Measurements from ENCODE around the gene METTL15.
"Not testable (repeated sequence)": the region's sequence is repeated elsewhere in the genome, so short reads cannot be mapped to it uniquely, and the experiment has no call there.

Gene METTL15

DNA sequence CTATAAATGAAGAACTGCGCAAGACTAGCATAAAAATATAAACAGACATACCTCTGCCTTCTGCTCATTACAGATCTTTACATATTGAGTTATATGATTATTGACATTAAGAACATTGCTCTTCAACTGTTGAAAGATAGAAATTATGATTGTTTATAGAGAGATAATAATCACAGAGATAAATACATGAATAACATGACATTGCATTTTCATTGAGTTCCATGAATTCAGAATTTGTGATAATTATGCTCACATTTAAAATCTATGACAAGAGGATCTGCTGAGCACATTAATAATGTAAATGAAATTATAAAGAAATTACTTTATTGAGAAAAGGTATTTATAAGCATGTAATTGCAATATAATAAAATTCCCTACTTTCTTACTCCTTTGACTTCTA, 25.1 kb upstream of the METTL15 start:
- Histone ChIP-seq H3K9ac (ENCODE audit: low read length) (no peak overlapping the region), H3K79me2 (ENCODE audit: low read length) (no peaks in the 10 kb centered on the region), H3K9me3 (ENCODE audit: insufficient read depth, low read length) (no peaks in the 10 kb centered on the region), H3K27me3 (ENCODE audit: low read depth, low read length) (no peaks in the 10 kb centered on the region), H3K4me1 (ENCODE audit: low read length) (no peaks in the 10 kb centered on the region), H4K20me1 (ENCODE audit: insufficient read depth, low read length) (no peaks in the 10 kb centered on the region), H3K27ac (ENCODE audit: low read length) (no peak overlapping the region), H3K4me3 (ENCODE audit: low read length) (no peak overlapping the region), H2AFZ (ENCODE audit: low read depth, low read length) (no peak overlapping the region), H3K4me2 (ENCODE audit: low read length) (no peak overlapping the region), H3K36me3 (replicated peaks; ENCODE audit: low read depth, low read length) (peaks cover 24% of the 10 kb centered on the region)
- no peak for TF ChIP-seq EZH2phosphoT487 (IDR thresholded peaks at IDR 0.05; ENCODE audit: low read depth)
- TF ChIP-seq, protein P1, sequence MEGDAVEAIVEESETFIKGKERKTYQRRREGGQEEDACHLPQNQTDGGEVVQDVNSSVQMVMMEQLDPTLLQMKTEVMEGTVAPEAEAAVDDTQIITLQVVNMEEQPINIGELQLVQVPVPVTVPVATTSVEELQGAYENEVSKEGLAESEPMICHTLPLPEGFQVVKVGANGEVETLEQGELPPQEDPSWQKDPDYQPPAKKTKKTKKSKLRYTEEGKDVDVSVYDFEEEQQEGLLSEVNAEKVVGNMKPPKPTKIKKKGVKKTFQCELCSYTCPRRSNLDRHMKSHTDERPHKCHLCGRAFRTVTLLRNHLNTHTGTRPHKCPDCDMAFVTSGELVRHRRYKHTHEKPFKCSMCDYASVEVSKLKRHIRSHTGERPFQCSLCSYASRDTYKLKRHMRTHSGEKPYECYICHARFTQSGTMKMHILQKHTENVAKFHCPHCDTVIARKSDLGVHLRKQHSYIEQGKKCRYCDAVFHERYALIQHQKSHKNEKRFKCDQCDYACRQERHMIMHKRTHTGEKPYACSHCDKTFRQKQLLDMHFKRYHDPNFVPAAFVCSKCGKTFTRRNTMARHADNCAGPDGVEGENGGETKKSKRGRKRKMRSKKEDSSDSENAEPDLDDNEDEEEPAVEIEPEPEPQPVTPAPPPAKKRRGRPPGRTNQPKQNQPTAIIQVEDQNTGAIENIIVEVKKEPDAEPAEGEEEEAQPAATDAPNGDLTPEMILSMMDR (IDR thresholded peaks at IDR 0.05; ENCODE audit: low read depth, low read length), result no peak

DNA sequence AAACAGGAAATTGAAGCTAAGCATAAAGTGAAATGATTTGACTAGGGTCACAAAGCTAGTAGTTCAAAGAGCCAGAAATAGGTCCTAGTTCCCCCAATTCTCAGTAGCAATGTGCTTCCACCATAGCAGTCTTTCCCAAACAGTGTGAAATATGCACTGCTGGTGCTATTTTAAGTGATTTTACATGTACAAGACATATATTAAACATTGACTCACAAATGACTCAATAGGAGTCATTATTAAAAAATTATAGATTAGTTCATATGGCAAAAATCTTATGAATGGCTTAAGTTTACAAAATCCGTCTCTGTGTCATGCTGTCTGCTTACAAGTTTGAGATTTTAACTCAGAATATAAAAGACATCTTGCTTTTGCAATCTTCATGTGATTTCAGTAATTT, 21.6 kb upstream of the METTL15 start:
- TF ChIP-seq, protein P1 (IDR thresholded peaks at IDR 0.05; ENCODE audit: low read depth, low read length), result no peak
- no peak for TF ChIP-seq EZH2phosphoT487 (IDR thresholded peaks at IDR 0.05; ENCODE audit: low read depth)
- H3K36me3 ChIP-seq (replicated peaks; ENCODE audit: low read depth, low read length), result peaks cover 12% of the 10 kb centered on the region
- no peak overlapping the region for H2AFZ ChIP-seq (ENCODE audit: low read depth, low read length)
- no peak overlapping the region for H3K4me2 ChIP-seq (ENCODE audit: low read length)
- no peak overlapping the region for H3K4me3 ChIP-seq (ENCODE audit: low read length)
- H3K4me1 ChIP-seq (ENCODE audit: low read length), result no peaks in the 10 kb centered on the region
- H3K79me2 ChIP-seq (ENCODE audit: low read length), result no peaks in the 10 kb centered on the region
- no peaks in the 10 kb centered on the region for H4K20me1 ChIP-seq (ENCODE audit: insufficient read depth, low read length)
- no peak overlapping the region for H3K27ac ChIP-seq (ENCODE audit: low read length)
- H3K9me3 ChIP-seq (ENCODE audit: insufficient read depth, low read length), result no peaks in the 10 kb centered on the region
- no peaks in the 10 kb centered on the region for H3K27me3 ChIP-seq (ENCODE audit: low read depth, low read length)
- H3K9ac ChIP-seq (ENCODE audit: low read length), result no peak overlapping the region

DNA sequence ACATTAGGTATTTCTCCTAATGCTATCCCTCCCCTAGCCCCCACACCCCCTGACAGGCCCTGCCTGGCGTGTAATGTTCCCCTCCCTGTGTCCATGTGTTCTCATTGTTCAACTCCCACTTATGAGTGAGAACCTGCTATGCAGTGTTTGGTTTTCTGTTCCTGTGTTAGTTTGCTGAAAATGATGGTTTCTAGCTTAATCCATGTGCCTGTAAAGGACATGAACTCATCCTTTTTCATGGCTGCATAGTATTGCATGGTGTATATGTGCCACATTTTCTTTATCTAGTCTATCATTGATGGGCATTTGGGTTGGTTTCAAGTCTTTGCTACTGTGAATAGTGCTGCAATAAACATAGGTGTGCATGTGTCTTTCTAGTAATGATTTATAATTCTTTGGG, 21.0 kb upstream of the METTL15 start:
- H3K27me3 ChIP-seq (ENCODE audit: low read depth, low read length); H3K9me3 ChIP-seq (ENCODE audit: insufficient read depth, low read length); H3K4me1 ChIP-seq (ENCODE audit: low read length); H3K27ac ChIP-seq (ENCODE audit: low read length); H3K4me2 ChIP-seq (ENCODE audit: low read length); H3K36me3 ChIP-seq (replicated peaks; ENCODE audit: low read depth, low read length); H3K9ac ChIP-seq (ENCODE audit: low read length); H3K4me3 ChIP-seq (ENCODE audit: low read length); H3K79me2 ChIP-seq (ENCODE audit: low read length); H2AFZ ChIP-seq (ENCODE audit: low read depth, low read length); H4K20me1 ChIP-seq (ENCODE audit: insufficient read depth, low read length): not testable (repeated sequence)

DNA sequence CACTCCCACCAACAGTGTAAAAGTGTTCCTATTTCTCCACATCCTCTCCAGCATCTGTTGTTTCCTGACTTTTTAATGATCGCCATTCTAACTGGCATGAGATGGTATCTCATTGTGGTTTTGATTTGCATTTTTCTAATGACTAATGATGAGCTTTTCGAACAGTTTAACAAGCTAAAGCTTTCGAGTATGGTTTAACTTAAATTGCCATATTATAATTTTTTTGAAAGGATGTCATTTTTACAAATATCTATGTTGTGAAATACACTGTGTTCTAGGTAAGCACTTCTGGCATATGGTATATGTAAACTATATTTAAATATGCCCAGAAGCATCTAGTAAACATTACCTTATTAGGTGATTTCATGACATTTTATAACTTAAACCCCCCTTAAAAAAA, 20.5 kb upstream of the METTL15 start:
- H3K36me3 ChIP-seq (replicated peaks; ENCODE audit: low read depth, low read length), result not testable (repeated sequence)

DNA sequence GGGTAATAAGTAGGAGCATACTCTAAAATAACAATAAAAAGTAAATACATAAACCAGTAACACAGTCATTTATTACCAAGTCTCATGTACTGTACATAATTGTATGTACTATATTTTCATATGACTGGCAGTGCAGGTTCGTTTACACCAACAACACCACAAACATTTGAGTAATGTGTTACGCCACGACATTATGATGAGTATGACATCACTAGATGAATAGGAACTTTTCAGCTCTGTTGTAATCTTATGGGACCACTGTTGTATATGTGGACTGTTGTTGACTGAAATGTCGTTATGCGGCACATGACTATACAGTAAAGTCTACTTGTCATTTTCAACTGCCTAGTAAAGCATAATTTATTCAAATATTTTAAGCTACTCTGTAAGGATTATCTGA, 18.8 kb upstream of the METTL15 start:
- Histone ChIP-seq H3K9me3 (ENCODE audit: insufficient read depth, low read length) (no peaks in the 10 kb centered on the region), H3K4me3 (ENCODE audit: low read length) (no peak overlapping the region), H3K4me1 (ENCODE audit: low read length) (no peaks in the 10 kb centered on the region), H3K79me2 (ENCODE audit: low read length) (no peaks in the 10 kb centered on the region), H3K36me3 (replicated peaks; ENCODE audit: low read depth, low read length) (peaks cover 6% of the 10 kb centered on the region), H2AFZ (ENCODE audit: low read depth, low read length) (no peak overlapping the region), H4K20me1 (ENCODE audit: insufficient read depth, low read length) (no peaks in the 10 kb centered on the region), H3K27ac (ENCODE audit: low read length) (no peak overlapping the region), H3K9ac (ENCODE audit: low read length) (no peak overlapping the region), H3K4me2 (ENCODE audit: low read length) (no peak overlapping the region), H3K27me3 (ENCODE audit: low read depth, low read length) (no peaks in the 10 kb centered on the region)
- TF ChIP-seq, protein P1 (IDR thresholded peaks at IDR 0.05; ENCODE audit: low read depth, low read length), result no peak
- no peak for TF ChIP-seq EZH2phosphoT487 (IDR thresholded peaks at IDR 0.05; ENCODE audit: low read depth)

More for the DNA sequence above, 20.5 kb upstream of the METTL15 start:
- not testable (repeated sequence) for H4K20me1 ChIP-seq (ENCODE audit: insufficient read depth, low read length); H3K4me3 ChIP-seq (ENCODE audit: low read length); H3K4me1 ChIP-seq (ENCODE audit: low read length); H3K4me2 ChIP-seq (ENCODE audit: low read length); H2AFZ ChIP-seq (ENCODE audit: low read depth, low read length); H3K79me2 ChIP-seq (ENCODE audit: low read length); H3K27ac ChIP-seq (ENCODE audit: low read length); H3K9me3 ChIP-seq (ENCODE audit: insufficient read depth, low read length); H3K27me3 ChIP-seq (ENCODE audit: low read depth, low read length); H3K9ac ChIP-seq (ENCODE audit: low read length)
